Measurements from ENCODE around the gene STX19.
"Not testable (repeated sequence)": the region's sequence is repeated elsewhere in the genome, so short reads cannot be mapped to it uniquely, and the experiment has no call there.

STX19 gene

DNA sequence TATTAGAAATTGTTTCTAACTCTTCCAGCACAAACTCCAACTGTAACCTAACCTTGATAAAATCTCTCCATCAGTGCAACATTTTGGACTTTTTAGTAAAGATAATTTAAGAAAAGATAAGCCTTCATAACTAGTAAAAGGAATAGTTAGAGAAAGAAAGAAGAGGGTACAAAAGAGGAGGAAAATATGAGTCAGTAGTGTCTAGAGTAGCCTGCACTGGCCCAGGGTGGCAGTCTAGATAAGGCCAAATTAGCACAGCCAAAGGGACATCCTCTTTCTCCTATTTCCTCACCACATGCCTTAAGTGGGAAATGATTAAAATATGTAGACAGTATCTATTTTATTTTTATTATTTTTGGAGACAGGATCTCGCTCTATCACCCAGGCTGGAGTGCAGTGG lies 58.4 kb downstream of the STX19 start:
- DNase-seq, result no peak

DNA sequence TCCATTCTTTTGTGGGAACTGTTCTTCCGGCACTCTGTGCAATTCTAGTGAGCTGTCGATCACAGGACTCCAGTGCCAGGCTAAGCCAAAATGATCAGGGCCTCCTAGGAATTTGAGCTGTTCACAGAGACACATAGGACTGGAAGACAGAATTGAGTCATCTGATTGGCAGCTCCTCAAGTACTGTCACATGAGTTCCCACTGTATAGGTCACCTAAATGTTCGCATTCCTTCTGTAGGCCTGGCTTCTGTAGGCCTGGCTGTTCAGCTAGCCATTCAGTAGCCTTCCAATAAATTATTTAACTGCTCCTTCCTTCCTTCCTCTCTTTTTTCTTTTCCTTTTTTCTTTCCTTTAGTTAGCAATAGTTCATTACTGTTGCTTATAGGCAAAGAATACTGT lies 59.0 kb downstream of the STX19 start:
- no peak for DNase-seq

DNA sequence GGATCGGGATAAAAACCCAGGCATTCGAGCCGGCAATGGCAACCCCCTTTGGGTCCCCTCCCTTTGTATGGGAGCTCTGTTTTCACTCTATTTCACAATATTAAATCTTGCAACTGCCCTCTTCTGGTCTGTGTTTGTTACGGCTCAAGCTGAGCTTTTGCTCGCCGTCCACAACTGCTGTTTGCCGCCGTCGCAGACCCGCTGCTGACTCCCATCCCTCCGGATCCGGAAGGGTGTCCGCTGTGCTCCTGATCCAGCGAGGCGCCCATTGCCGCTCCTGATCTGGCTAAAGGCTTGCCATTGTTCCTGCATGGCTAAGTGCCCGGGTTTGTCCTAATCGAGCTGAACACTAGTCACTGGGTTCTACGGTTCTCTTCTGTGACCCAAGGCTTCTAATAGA lies 63.3 kb downstream of the STX19 start:
- DNase-seq, result not testable (repeated sequence)

Data from SHP77 treated with DMSO at 0.1 percent for 48 hours (cell line).